Peyer's patch (tissue), 4 donors: ENCODE measurements around the gene GP1BB. TPM values are rescaled to one million over a fixed set of nuclear protein-coding genes. Genes with fewer than 3 reads are reported as not detected.

ENCODE experiments used
- DNase-seq, 3 donors: peaks; one replicate each; pipeline ENCODE4 v3.0.0-alpha.2; 2017 to 2019
- H3K27ac ChIP-seq, 4 donors: fragments of 200-600 bp; sonication (generic); one replicate each; pipeline ENCODE4 v1.5.1; 2016 to 2019
- H3K27me3 ChIP-seq, 2 donors: fragments of 200-600 bp; sonication (generic); one replicate each; pipeline ENCODE4 v1.5.1; 2019
- H3K36me3 ChIP-seq, 3 donors: fragments of 200-600 bp; sonication (generic); one replicate each; pipeline ENCODE4 v1.5.1; 2016 to 2019
- H3K4me1 ChIP-seq, 4 donors: fragments of 200-600 bp; sonication (generic); one replicate each; pipeline ENCODE4 v1.5.1; 2016 to 2019
- H3K4me3 ChIP-seq, 4 donors: fragments of 200-600 bp; sonication (generic); 1 replicate in 3 of 4; 2 replicates in 1 of 4; pipeline ENCODE4 v1.5.1; 2016 to 2019; ENCODE audit warnings: mild to moderate bottlenecking in 1 of 4
- H3K9me3 ChIP-seq, 4 donors: fragments of 200-600 bp; sonication (generic); one replicate each; pipeline ENCODE4 v1.5.1; 2016 to 2019; ENCODE audit warnings: mild to moderate bottlenecking in 1 of 4
- POLR2A ChIP-seq, 2 donors: fragments of 450-650 bp; IDR thresholded peaks; one replicate each; pipeline ENCODE4 v1.5.1; 2017; ENCODE audit warnings: antibody characterized with exemption in 2 of 2, mild to moderate bottlenecking in 2 of 2, moderate library complexity in 2 of 2
- total RNA-seq, 4 donors: library from RNA; depleted of rRNA; stranded (reverse); fragments of >200 nt; gene quantifications; one replicate each; pipeline ENCODE4 v1.1.0, GENCODE V29; 2016
- TF ChIP-seq, protein P1 (sequence below), 6 experiments: fragments of 450-650 bp in 4 of 6; fragments of 200-600 bp in 2 of 6; sonication (generic) in 1 of 6; IDR thresholded peaks; one replicate each; pipeline ENCODE4 v1.5.1; 2017 to 2019; ENCODE audit warnings: antibody characterized with exemption in 6 of 6, mild to moderate bottlenecking in 3 of 6, moderate library complexity in 1 of 6

The GP1BB gene
- total RNA-seq, 4 donors from 2014 or later = 1.1 to 9.1 (median 2.0) TPM

DNA sequence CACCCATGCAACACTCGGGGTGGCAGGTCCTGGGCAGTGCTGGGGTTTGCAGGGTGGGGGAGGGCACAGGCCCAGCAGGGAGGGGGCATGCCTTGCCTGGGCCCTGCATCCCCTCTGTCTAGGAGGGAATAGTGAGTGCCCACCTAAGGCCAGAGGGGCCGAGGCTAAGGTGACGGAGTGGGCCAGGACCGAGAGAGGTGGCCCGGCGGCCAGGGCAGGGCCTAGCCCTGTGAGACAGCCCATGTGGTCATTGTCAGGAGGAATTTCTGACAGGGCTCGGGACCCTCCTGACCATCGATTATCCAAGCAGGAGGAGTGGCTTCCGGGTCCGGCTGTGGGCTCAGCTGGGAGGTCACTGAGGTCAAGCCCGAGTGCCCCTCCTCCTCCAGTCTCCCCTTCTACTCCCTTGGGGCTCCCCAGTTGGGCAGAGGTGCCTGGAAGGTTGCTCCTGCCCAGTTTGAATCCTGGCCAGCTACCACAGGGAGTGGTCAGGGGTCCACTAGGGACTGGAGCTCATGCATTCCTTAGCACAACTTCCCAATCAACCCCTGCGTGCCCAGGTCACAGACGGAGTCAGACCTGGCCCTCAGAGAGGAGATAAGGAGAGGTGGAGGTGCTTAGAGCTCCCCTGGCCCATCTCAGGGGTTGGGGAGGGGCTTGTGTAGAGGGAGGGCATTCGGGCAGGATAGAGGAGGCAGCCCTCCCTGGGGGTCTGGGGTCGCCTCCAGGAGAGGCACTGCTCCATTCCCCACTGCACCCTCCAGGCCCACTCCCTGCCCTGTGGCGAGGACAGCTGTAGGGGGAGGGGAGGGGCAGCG, 14.7 kb downstream of the GP1BB start:
- no peak for DNase-seq
- TF ChIP-seq, protein P1, sequence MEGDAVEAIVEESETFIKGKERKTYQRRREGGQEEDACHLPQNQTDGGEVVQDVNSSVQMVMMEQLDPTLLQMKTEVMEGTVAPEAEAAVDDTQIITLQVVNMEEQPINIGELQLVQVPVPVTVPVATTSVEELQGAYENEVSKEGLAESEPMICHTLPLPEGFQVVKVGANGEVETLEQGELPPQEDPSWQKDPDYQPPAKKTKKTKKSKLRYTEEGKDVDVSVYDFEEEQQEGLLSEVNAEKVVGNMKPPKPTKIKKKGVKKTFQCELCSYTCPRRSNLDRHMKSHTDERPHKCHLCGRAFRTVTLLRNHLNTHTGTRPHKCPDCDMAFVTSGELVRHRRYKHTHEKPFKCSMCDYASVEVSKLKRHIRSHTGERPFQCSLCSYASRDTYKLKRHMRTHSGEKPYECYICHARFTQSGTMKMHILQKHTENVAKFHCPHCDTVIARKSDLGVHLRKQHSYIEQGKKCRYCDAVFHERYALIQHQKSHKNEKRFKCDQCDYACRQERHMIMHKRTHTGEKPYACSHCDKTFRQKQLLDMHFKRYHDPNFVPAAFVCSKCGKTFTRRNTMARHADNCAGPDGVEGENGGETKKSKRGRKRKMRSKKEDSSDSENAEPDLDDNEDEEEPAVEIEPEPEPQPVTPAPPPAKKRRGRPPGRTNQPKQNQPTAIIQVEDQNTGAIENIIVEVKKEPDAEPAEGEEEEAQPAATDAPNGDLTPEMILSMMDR (IDR thresholded peaks at IDR 0.05) = no peak
- TF ChIP-seq POLR2A (IDR thresholded peaks at IDR 0.05) = no peak
- Histone ChIP-seq H3K36me3 (no peaks in the 10 kb centered on the region), H3K27me3 (no peaks in the 10 kb centered on the region), H3K4me1 (no peaks in the 10 kb centered on the region), H3K27ac (no peak overlapping the region), H3K4me3 (no peak overlapping the region), H3K9me3 (no peaks in the 10 kb centered on the region)

DNA sequence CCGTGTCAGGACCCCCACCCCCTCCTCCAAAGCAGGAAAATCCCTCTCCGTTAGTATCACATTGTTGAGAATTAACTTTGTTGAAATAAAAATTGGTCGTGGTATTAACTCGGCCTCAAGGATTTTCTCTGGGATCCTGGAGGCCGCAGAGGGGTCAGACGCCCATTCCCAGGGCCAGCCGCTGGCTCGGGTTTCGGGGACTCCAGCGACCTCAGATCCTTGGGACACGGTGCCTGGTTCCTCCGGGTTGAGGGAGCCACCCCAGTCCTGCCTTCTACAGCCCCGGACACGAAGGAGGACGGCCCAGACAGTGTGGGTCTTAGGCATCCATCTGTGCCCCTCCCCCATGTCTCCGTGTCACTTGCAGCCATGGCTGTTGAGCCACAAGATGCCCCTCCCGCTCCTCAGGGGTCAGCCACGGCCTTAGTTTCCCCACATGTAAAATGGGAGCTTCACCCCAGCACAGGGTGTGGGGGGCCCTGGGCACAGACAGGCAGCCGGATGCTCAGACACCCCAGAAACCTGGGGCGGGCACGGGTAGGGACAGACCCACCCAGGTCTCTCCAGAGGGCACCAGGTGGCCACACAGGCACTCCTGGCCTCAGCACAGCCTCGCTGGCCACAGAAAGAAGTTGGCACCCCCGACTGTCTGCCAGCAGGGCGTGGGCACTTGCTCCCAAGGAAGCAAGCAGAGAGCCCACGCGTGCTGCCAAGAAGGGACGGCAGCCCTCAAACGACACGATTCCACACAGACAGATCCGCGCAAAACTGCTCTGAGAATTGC, 15.5 kb downstream of the GP1BB start:
- no peak for TF ChIP-seq POLR2A (IDR thresholded peaks at IDR 0.05)
- TF ChIP-seq, protein P1 (IDR thresholded peaks at IDR 0.05) = no peak
- Histone ChIP-seq H3K36me3 (no peaks in the 10 kb centered on the region), H3K27me3 (no peaks in the 10 kb centered on the region)

DNA sequence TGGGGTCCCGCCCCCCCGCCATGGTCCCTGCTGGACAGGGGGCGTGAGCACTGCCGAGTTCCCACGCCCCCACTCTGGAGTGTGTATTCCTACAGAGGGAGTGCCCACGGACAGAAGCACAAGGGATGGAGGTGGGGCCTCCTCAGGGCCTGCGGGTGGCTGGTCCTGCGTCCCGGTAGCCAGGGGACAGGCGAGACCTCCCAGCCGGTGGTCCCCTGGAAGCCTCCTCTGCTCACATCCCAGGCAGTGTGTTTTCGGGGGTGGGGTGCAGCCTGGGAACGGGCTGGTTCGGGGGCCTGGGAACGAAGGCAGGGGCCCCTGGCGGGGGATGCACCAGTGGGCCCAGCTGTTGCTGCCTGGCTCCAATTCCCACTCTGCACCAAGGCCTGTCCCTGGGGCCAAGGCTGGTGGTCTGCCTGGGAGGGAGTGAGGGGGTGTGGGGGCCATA, 16.1 kb downstream of the GP1BB start:
- no peak for DNase-seq
- Histone ChIP-seq H3K27ac (no peak overlapping the region), H3K4me1 (no peaks in the 10 kb centered on the region), H3K4me3 (no peak overlapping the region), H3K36me3 (no peaks in the 10 kb centered on the region), H3K27me3 (no peaks in the 10 kb centered on the region), H3K9me3 (no peaks in the 10 kb centered on the region)
- no peak for TF ChIP-seq POLR2A (IDR thresholded peaks at IDR 0.05)
- TF ChIP-seq, protein P1 (IDR thresholded peaks at IDR 0.05) = no peak

More for the DNA sequence above, 15.5 kb downstream of the GP1BB start:
- no peak for DNase-seq
- Histone ChIP-seq H3K27ac (no peak overlapping the region), H3K4me3 (no peak overlapping the region), H3K4me1 (no peaks in the 10 kb centered on the region), H3K9me3 (no peaks in the 10 kb centered on the region)

DNA sequence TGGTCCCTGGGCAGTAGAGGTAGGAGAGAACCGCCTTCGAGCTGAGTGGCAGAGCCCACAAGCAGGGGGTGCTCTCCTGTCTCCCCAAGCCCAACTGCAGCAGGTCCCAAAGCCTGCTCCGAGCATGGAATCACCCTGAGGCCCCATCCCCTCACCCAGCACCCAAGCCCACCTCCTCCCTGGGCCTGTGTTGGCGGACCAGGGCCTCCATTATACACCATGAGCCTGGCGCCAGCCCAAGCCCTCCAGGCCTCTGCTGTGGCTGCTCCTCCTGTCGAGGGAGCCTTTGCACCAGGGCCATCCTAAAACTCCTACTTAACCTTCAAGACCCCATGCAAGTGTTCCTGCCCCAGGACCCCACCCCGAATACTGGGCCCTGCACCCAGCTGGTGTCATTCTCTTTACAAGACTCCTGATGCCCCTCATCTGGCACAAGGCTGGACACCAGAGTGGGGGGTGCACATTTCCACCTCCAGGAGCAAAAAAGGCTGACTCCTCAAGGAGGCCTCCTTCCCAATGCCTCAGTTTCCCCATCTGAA, 16.6 kb downstream of the GP1BB start:
- no peaks in the 10 kb centered on the region for H3K9me3 ChIP-seq
- no peak for TF ChIP-seq POLR2A (IDR thresholded peaks at IDR 0.05)

DNA sequence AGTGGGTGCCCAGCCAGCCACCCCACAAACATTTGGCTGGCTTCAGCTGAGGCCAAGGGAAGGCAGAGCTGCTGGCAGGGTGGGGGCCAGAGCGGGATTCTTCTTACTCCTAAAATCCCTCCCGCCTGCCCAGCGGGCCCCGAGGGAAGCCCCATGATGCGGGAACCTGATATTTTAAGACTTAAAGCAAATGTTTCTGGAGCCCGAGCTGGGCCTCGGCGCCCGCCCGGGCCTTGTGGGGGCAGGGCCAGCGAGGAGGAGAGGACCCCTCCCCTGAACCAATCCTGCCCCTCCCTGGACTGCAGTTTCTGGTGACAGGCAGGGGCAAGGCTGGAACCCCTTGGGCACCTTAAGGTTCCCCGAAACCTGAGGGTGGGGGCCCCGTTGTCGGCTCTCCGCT, 17.2 kb downstream of the GP1BB start:
- Histone ChIP-seq H3K4me3 (no peak overlapping the region), H3K9me3 (no peaks in the 10 kb centered on the region), H3K4me1 (no peaks in the 10 kb centered on the region), H3K27ac (no peak overlapping the region), H3K27me3 (no peaks in the 10 kb centered on the region), H3K36me3 (no peaks in the 10 kb centered on the region)
- DNase-seq = no peak
- TF ChIP-seq, protein P1 (IDR thresholded peaks at IDR 0.05) = no peak
- no peak for TF ChIP-seq POLR2A (IDR thresholded peaks at IDR 0.05)

More for the DNA sequence above, 16.6 kb downstream of the GP1BB start:
- no peaks in the 10 kb centered on the region for H3K4me1 ChIP-seq
- no peak overlapping the region for H3K27ac ChIP-seq
- H3K36me3 ChIP-seq = no peaks in the 10 kb centered on the region
- H3K27me3 ChIP-seq = no peaks in the 10 kb centered on the region
- DNase-seq = no peak
- no peak overlapping the region for H3K4me3 ChIP-seq

DNA sequence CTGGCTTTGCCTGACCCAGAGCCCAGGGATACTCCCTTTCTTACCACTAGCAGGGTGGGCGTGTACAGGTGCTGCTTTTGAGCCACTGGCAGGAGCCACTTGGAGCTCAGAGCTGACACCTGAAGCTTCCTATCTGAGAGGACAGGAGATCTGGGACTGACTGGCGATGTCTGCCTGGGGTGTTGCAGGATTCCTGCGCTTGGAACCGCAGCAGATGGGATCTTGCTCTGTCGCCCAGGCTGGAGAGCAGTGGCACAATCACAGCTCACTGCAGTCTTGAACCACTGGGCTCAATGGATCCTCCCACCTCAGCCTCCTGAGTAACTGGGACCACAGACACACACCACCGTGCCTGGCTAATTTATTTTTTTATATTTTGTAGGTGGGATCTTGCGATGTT, 17.7 kb downstream of the GP1BB start:
- no peak for DNase-seq
- no peak overlapping the region for H3K4me3 ChIP-seq
- no peak for TF ChIP-seq POLR2A (IDR thresholded peaks at IDR 0.05)
- TF ChIP-seq, protein P1 (IDR thresholded peaks at IDR 0.05) = no peak
- no peaks in the 10 kb centered on the region for H3K4me1 ChIP-seq
- no peaks in the 10 kb centered on the region for H3K36me3 ChIP-seq
- H3K9me3 ChIP-seq = no peaks in the 10 kb centered on the region
- no peaks in the 10 kb centered on the region for H3K27me3 ChIP-seq
- no peak overlapping the region for H3K27ac ChIP-seq
